GM18507 (cell line): Measurements from ENCODE around the gene NEK6.

Source experiments
- DNase-seq: peaks from one replicate; pipeline ENCODE4 v3.0.0; 2011; ENCODE audit warnings: low read depth; ENCODE audit not compliant: insufficient read length; ENCODE audit errors: extremely low spot score
- FAIRE-seq: peaks from 2 replicates; lab custom pipeline; 2011; peaks lifted over from hg19 to GRCh38; lab: Jason Lieb, UNC

The NEK6 gene

DNA sequence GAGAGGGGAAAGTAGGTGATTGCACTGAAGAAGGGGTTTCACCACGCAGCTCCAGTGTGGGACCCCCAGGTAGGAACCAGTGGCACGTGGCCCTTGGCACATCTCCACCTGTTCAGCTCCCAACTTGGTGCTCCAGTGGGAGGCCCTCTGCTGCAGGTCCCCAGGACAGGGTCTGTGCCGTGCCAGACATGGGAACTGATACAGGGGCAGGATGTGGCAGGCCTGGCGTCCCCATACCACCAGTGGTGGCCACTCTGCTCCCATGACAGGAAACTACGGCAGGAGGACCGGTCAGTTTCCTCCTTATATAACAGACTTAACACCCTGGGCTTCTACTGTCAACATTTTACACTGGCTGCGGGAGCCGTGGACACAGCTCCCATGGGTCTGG is 90.2 kb downstream of the NEK6 start:
- DNase-seq (no peak), FAIRE-seq (no peak)

GRCh38 chr9:124348363-124348762 is 90.6 kb downstream of the NEK6 start:
- no peak for DNase-seq
- no peak for FAIRE-seq

DNA sequence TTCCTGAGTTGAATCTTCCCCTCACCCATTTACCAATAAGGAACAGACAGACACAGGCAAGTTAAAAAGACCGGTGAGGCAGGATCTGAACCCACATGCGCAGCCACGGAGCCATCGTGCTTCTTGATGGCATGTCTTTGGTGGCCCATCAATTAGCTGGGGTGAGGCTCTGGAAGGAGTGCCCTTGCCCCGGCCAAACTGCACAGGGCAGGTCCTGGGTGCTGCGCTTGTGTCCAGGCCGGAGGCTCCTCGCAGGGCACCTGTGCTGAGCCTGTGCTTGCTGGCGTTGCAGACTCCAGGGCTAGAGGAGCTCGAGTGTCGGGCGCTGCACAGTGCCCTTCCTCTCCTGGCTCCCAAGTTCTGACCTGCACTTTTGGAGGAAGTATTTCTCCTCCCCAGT is 91.1 kb downstream of the NEK6 start:
- no peak for FAIRE-seq

DNA sequence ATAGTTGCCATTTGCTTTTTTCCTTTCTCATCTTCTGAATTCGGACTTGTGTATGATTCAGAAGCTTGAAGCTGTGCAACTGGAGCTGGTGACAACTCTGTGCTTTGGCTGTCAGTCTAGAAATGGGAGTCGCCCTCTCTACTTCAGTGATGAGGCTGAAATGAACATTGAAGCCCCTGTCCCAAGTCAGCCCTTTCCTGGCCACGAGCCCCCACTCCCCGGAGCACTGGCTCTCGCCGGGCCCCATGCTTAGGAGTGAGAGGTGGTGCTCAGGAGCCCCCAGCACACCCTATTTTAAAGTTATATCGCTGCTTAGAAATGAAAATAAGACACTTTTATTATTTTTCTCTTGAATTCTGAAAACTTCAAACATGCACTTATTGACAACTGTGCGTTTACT is 91.5 kb downstream of the NEK6 start:
- no peak for DNase-seq
- no peak for FAIRE-seq

More for the DNA sequence above, 91.1 kb downstream of the NEK6 start:
- no peak for DNase-seq

GRCh38 chr9:124349675-124350493 is 92.1 kb downstream of the NEK6 start:
- DNase-seq = no peak
- FAIRE-seq = no peak

DNA sequence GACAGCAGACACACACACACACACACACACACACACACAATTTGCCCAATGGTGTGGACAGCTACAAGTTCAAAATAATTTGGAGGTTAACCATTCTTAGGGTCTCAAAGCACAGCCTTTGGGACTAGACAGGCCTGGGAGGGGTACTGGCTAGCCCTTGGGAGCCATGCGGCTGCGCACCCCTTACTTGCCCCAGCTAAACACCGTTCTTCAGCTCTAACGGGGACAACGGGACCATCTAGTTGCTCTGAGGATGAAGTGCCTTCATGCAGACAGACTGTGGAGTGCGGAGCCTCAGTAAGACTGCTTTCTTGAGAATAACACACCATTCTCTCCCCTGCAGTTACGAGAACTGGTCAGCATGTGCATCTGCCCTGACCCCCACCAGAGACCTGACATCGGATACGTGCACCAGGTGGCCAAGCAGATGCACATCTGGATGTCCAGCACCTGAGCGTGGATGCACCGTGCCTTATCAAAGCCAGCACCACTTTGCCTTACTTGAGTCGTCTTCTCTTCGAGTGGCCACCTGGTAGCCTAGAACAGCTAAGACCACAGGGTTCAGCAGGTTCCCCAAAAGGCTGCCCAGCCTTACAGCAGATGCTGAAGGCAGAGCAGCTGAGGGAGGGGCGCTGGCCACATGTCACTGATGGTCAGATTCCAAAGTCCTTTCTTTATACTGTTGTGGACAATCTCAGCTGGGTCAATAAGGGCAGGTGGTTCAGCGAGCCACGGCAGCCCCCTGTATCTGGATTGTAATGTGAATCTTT is 92.9 kb downstream of the NEK6 start:
- no peak for FAIRE-seq
- no peak for DNase-seq

DNA sequence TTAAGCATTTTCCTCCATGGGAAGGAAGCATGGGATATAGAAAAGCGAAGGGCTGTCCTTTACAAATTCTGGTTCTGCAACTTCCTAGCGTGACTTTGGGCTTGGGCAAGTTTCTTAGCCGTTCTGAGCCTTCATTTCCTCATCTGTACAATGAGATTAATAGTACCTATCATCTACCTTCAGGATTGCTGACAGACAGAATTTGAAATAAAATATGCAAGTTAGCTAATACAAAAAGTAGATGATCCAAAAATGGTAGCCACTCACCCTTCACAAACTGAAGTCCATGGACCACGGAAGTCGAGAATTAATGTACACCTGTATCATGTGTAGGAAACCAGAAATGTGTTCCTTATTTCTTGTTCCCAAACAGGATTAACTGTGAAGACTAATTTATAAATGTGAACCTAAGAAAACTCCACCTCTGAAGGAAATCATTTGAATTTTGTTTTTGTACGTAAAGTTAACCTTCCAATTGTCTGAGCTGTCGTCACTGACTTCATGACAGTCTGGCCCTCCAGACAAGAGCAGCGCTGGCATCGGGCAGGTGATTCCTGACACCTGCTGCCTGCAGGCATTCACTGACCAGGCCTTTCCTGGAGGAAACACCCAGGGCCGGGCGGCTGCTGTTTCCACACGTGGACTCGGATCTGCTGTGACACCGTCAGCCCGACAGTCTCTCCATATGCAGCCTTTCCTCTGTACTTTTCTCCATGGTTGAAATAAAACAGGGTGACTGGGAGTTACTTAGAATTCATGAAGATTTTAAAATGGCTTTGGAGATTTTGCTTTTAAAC is 94.1 kb downstream of the NEK6 start:
- no peak for DNase-seq

GRCh38 chr9:124352616-124353015 is 94.9 kb downstream of the NEK6 start:
- DNase-seq = no peak
- FAIRE-seq = no peak

More for the DNA sequence above, 94.1 kb downstream of the NEK6 start:
- FAIRE-seq = no peak

DNA sequence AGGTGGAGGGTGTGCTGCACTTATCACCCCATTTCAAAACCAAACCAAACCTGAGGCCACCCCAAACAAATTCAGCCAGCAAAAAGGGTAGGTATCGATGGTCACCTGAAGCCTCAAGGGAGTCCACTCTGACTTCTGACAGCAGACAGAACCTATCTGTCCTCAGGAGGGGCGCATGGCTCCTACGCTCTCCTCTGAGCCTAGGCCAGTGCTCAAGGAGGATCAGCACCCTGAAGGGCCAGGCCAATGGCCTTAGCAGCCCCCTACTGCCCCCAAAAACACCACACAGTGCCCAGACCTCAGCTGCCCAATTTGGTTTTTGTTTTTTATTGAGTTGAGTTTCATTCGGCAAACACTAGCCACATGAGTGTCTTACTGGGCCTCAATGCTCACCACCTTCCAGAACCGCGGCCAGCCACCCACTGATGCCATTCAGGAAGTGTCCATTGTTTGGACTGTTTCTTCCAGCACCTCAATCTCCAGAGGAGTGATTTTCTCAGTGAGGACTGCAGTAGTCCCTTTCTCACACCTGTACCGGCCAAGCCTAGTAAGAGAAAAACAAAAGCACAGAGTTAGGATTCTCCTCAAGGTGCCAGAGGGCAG is 95.5 kb downstream of the NEK6 start:
- DNase-seq = no peak
- FAIRE-seq = no peak

- no peak for FAIRE-seq
- DNase-seq = no peak
These were observed 96.1 kb downstream of the NEK6 start for GRCh38 chr9:124353811-124354274.

DNA sequence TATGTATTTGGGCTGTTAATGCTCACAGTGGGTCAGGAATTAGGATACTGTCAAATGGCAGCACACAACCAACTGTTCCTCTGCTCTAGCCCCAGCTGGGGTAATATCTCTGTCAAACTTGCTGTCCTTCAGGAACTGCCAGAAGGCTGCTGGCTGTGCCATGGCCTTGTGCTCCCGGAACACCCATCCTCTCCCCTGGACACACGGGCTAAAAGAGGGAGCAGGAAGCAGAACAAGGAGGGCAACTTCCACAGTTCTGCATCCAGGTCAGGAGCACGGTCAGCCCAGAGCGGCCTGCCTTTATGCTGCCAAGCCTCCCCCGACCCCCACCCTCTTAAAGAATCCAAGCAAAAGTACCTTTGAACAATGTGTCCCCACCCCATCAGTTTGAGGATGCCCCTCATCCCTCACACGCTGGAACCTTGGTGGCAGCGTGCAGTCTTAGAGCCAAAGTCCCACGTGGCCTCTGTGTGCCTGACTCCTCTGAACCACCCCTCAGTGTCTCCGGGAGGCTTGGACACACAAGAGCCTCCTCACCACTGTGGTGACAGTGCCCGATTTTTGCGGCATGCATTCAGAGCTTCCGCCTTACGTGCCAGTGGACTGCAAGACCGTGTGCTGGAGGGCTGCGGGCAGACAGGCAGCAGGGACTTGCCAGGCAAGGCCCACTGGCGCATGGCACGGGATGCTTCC is 96.7 kb downstream of the NEK6 start:
- DNase-seq (no peak), FAIRE-seq (no peak)

- no peak for DNase-seq
- FAIRE-seq = no peak
These were observed 97.5 kb downstream of the NEK6 start for GRCh38 chr9:124355039-124355940.

DNA sequence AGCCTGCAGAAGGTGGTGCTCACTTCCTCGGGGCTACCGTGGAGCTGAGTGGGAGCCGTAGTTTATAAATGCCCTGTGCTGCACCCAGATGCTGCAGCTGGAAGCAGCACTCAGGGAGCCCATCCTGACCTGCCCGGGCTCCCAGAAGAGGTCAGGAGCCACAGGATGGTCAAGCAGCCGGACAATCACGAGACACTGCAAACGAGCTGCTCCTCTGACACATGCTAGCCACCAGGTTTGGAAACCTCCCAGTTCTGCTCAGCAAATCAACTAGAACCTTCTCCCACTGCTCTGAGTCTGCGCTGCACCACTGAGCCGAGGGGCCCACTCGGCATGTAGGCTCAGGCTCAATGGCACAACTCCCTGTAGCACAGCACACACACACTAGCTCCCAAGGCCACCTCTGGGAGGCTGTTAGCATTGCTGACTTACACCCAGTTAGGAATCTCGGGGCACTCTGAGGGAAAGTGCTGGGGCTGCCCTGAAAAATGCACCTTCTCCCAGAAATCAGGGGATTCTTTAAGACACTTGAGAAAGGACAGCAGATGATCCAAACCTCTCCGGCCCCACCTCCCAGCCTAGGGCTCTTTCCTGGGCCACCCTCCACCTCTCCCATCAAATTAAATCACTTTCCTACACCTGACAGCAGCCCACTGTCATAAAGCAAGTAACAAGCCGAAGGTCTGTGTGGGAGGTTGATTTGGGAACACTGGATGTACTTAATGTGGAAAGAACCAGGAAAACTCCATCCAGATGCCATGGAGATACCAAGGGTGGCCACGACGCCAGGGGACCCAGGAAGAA is 98.4 kb downstream of the NEK6 start:
- FAIRE-seq (no peak), DNase-seq (no peak)

DNA sequence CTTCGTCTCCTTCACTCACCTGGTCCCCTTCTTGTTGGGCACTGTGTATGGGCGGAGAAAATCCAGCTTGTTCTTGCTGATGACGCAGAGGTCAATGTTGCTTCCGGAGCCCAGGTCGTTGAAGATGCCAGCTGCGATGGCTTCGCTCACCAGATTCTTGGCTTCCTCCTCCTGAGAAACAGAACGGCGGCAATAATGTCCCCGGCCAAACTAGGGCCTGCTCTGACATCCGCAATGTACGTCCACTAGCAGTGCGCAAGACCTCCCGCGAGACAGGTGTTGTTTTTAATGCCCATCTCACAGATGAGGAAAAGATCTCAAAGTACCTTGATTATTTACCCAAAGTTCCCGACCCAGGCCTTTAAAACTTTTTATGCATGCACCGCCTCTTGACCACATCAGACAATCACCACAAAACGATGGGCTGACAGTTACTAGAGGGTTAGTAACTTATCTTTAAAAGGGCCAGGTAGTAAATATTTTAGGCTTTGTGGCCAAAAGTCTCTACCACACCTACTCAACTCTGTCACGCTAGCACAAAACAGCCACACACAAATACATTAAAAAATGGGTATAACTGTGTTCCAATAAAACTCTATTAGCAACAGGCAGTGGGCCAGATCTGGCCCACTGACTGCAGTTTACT is 99.1 kb downstream of the NEK6 start:
- DNase-seq (no peak), FAIRE-seq (no peak)

GRCh38 chr9:124357721-124358361 is 100.1 kb downstream of the NEK6 start:
- FAIRE-seq (no peak), DNase-seq (no peak)

DNA sequence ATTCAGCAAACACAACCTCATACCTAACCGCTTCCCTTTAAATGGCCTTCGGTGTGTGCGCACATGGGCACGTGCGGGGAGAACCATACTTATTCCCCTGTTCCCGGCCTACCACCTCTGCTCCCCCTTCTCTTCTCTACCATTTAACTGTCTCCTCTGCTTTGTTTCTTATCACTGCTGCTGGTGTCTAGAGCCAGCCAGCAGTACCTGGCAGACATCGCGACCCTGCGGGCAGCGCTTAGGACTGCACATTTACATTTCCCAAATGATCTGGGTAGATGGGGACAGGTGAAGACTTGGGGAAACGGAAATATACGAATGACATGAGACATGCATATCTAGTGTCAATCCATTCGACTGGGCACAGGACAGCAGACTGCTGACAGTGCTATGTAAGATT is 100.9 kb downstream of the NEK6 start:
- FAIRE-seq (no peak), DNase-seq (no peak)
